C4-2B (cell line): ENCODE data around the gene SKP1.

Experiments used
- H3K27ac ChIP-seq: fragments of 450-650 bp; 2 replicates; pipeline ENCODE4 v1.5.1; 2017
- ZFX ChIP-seq: fragments of 450-650 bp; IDR thresholded peaks from 2 replicates; pipeline ENCODE4 v1.6.1; 2017
- TF ChIP-seq, protein P1 (sequence below): fragments of 450-650 bp; conservative IDR thresholded peaks from 2 replicates; pipeline ENCODE4 v1.5.1; 2017; ENCODE audit warnings: mild to moderate bottlenecking

SKP1 gene

DNA sequence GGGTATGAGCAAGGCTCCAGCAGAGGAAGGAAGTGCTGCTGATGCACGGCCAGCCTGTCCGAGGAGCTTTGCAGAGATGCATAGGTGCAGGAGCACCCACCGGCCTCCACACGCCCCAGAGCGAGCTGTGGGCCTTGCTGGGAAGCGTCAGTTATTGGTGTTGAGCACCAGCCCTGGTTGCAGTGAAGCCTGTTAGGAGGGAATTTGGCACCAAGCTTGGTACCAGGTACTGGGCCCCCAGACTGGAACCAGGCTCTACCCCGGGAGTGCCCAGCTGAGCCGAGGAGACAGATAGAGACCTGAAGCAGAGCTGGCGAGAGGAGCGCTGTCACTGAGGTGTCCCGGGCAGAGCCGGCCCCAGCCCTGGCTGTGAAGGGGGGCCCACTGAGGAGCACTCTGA is 57.0 kb downstream of the SKP1 start:
- H3K27ac ChIP-seq = no peak overlapping the region
- no peak for TF ChIP-seq ZFX
- TF ChIP-seq, protein P1, sequence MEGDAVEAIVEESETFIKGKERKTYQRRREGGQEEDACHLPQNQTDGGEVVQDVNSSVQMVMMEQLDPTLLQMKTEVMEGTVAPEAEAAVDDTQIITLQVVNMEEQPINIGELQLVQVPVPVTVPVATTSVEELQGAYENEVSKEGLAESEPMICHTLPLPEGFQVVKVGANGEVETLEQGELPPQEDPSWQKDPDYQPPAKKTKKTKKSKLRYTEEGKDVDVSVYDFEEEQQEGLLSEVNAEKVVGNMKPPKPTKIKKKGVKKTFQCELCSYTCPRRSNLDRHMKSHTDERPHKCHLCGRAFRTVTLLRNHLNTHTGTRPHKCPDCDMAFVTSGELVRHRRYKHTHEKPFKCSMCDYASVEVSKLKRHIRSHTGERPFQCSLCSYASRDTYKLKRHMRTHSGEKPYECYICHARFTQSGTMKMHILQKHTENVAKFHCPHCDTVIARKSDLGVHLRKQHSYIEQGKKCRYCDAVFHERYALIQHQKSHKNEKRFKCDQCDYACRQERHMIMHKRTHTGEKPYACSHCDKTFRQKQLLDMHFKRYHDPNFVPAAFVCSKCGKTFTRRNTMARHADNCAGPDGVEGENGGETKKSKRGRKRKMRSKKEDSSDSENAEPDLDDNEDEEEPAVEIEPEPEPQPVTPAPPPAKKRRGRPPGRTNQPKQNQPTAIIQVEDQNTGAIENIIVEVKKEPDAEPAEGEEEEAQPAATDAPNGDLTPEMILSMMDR = no peak

- H3K27ac ChIP-seq = no peak overlapping the region
- TF ChIP-seq, protein P1 = no peak
- TF ChIP-seq ZFX = no peak
Measured at GRCh38 chr5:134118212-134118835, 58.4 kb downstream of the SKP1 start.

DNA sequence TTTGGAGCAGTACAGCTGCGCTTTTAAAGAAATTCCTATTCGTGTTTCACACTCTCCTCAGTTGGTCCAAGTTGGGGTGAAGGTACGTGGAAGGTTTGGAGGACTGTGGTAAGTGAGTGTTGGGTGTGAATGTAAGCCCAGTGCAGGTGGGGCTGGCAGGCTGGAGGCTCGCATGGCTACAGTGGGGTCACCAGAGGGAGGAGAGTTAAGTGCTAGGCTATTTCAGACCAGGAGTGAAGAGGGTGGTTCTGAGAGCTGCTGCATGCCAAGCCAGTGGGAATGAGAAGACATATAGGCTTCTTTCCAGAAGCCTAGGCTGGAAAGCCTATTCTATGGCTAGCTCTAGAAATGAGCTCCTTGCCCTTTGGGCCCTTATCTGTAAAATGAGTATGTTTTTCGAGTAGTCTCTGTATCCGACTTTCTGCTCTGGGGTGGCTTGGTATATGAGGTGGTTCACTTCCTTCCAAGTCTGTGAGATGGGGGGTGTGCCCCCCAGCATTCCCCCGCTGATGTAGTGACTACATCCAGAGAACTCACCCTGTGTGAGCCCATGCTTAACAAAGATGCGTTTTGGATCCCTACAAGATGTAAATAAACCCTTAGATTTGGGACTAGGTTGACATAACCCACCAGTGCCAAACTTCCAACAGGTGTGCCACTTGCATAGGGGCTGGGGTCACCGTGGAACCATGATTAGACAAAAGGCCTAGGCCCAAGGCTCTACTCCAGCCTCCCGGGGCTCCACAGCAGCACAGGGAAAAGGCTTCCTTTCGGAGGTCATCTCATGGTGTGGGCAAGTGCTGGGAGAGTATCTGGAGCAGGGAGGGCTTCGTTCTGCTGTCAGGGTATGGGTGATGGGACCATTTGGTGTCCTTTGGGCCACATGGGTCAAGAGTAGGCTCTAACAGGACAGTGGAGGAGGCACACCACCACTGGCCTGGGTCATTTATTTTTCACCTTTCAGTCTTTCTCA is 59.7 kb downstream of the SKP1 start:
- H3K27ac ChIP-seq = no peak overlapping the region
- no peak for TF ChIP-seq ZFX
- TF ChIP-seq, protein P1 = no peak

DNA sequence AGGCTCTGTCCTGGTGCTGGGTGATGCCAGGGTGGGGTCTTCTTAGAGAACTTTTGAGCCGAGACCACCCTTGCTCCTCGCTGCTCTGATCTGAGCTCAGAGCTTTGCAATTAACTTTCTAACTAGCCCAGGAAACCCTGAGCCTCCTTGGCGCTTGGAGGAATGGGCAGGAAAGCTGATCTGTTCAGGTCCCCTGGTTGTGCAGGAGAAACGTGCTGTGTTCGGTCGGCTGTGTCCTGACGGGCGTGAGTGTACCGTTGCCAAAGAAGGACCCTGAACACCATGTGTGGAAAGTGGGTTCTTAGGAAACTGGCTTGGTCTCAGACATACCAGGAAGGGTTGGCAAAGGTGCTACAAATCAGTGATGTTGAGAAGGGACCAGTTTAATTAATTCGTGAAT is 60.5 kb downstream of the SKP1 start:
- TF ChIP-seq, protein P1 = no peak

GRCh38 chr5:134115806-134116175 is 61.0 kb downstream of the SKP1 start:
- H3K27ac ChIP-seq = no peak overlapping the region
- TF ChIP-seq, protein P1 = no peak
- TF ChIP-seq ZFX = no peak

More for the DNA sequence above, 60.5 kb downstream of the SKP1 start:
- no peak overlapping the region for H3K27ac ChIP-seq

DNA sequence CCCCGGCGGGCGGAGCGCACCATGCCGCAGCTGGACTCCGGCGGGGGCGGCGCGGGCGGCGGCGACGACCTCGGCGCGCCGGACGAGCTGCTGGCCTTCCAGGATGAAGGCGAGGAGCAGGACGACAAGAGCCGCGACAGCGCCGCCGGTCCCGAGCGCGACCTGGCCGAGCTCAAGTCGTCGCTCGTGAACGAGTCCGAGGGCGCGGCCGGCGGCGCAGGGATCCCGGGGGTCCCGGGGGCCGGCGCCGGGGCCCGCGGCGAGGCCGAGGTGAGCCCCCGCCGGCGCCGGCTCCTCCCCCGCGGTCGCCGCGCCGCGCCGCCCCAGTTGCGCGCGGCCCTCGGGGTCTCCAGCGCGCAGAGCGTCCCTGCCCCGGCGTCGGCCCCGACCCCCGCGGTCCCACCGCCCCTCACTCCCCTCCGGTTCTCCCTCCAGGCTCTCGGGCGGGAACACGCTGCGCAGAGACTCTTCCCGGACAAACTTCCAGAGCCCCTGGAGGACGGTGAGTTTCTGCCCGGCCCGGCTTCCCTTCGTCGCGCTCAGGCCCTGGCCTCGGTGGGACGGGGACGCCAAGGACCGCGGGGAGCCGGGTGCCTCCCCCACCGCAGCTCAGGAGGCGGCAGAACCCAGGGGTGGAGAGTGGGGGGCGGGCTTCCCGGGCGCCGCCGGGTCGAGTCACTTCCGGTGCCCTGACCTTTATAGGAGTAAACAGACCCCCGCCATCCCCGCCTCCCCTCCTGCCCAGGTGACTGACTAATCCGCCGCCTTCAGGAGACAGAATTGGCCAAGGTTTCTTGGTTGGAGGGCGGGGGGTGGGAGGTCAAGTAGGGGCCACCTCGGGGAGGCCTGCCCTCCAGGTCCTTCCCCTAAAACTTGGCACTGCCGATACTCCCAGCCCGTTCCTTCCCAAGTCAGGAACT is 61.6 kb downstream of the SKP1 start:
- TF ChIP-seq, protein P1 = no peak
- no peak for TF ChIP-seq ZFX
- no peak overlapping the region for H3K27ac ChIP-seq
